Glutamatergic neuron (in vitro differentiated cells): ENCODE results near the gene PCDHA3. TPM values are rescaled to one million over a fixed set of nuclear protein-coding genes. Genes with fewer than 3 reads are reported as not detected.
A peak's percentile ranks its signal among the peaks of the same experiment; 100 is the strongest.
"Not testable (repeated sequence)": the region's sequence is repeated elsewhere in the genome, so short reads cannot be mapped to it uniquely, and the experiment has no call there.

Source experiments
- DNase-seq: peaks from one replicate; pipeline ENCODE4 v3.0.0; 2022
- H3K27ac Mint-ChIP-seq: one replicate; pipeline ENCODE4 v1.8.0; 2020; ENCODE audit warnings: mild to moderate bottlenecking, mixed read lengths, inconsistent platforms; ENCODE audit not compliant: unreplicated experiment
- H3K27me3 Mint-ChIP-seq: one replicate; pipeline ENCODE4 v1.8.0; 2020; ENCODE audit warnings: mild to moderate bottlenecking, moderate library complexity, mixed read lengths, inconsistent platforms; ENCODE audit not compliant: unreplicated experiment
- H3K36me3 Mint-ChIP-seq: one replicate; pipeline ENCODE4 v1.8.0; 2020; ENCODE audit warnings: mild to moderate bottlenecking, mixed read lengths, inconsistent platforms; ENCODE audit not compliant: unreplicated experiment
- H3K4me1 Mint-ChIP-seq: one replicate; pipeline ENCODE4 v1.8.0; 2020; ENCODE audit warnings: mild to moderate bottlenecking, low read depth, mixed read lengths, inconsistent platforms; ENCODE audit not compliant: unreplicated experiment
- H3K4me3 Mint-ChIP-seq: one replicate; pipeline ENCODE4 v1.8.0; 2020; ENCODE audit warnings: mild to moderate bottlenecking, mixed read lengths, inconsistent platforms; ENCODE audit not compliant: unreplicated experiment
- H3K9me3 Mint-ChIP-seq: one replicate; pipeline ENCODE4 v1.8.0; 2020; ENCODE audit warnings: mild to moderate bottlenecking, moderate library complexity, mixed read lengths, inconsistent platforms; ENCODE audit not compliant: unreplicated experiment
- CTCF ChIP-seq: fragments of 200-600 bp; sonication (generic); IDR thresholded peaks from one replicate; pipeline ENCODE4 v1.5.0; 2021; ENCODE audit not compliant: partially characterized antibody, unreplicated experiment
- total RNA-seq: library from RNA; stranded (reverse); fragmentation: NEBNext Ultra II Directional; extraction: Animal tissue kit (Norgen Biotek cat#: 25700); gene quantifications from one replicate; pipeline ENCODE4 v1.2.1, GENCODE V29; 2021; ENCODE audit not compliant: unreplicated experiment

The PCDHA3 gene
- total RNA-seq, 1 donor from 2014 or later, result 17.9 TPM

GRCh38 chr5:140795259-140795641 is 5.6 kb upstream of the PCDHA3 start:
- Mint-ChIP-seq H3K36me3 (peaks cover 27% of the 10 kb centered on the region), H3K4me1 (no peaks in the 10 kb centered on the region), H3K27ac (peak overlapping the region; percentile 97), H3K9me3 (peaks cover 19% of the 10 kb centered on the region), H3K4me3 (peak overlapping the region; percentile 93), H3K27me3 (no peaks in the 10 kb centered on the region)
- DNase-seq, result no peak
- TF ChIP-seq CTCF, result peak; percentile 59

GRCh38 chr5:140796072-140796717 is 4.7 kb upstream of the PCDHA3 start:
- Mint-ChIP-seq H3K9me3 (peaks cover 24% of the 10 kb centered on the region), H3K4me3 (peak overlapping the region; percentile 93), H3K36me3 (peaks cover 34% of the 10 kb centered on the region)
- DNase-seq, H3K4me1 Mint-ChIP-seq, H3K27ac Mint-ChIP-seq, H3K27me3 Mint-ChIP-seq: not testable (repeated sequence)

- Mint-ChIP-seq H3K36me3 (peaks cover 39% of the 10 kb centered on the region), H3K9me3 (peaks cover 26% of the 10 kb centered on the region), H3K27ac (no peak overlapping the region), H3K27me3 (no peaks in the 10 kb centered on the region), H3K4me1 (no peaks in the 10 kb centered on the region), H3K4me3 (no peak overlapping the region)
- no peak for TF ChIP-seq CTCF
- DNase-seq, result no peak
Measured at GRCh38 chr5:140796718-140797095, 4.2 kb upstream of the PCDHA3 start.

- no peaks in the 10 kb centered on the region for H3K27me3 Mint-ChIP-seq
- peak overlapping the region; percentile 59 for H3K27ac Mint-ChIP-seq
- H3K4me3 Mint-ChIP-seq, result peak overlapping the region; percentile 69
- peaks cover 47% of the 10 kb centered on the region for H3K36me3 Mint-ChIP-seq
- H3K9me3 Mint-ChIP-seq, result peaks cover 23% of the 10 kb centered on the region
- DNase-seq, result no peak
- TF ChIP-seq CTCF, result no peak
- H3K4me1 Mint-ChIP-seq, result peaks cover 5% of the 10 kb centered on the region
Measured at GRCh38 chr5:140801494-140801841, 611 bp downstream of the PCDHA3 start.

GRCh38 chr5:140802381-140802780 is 1.5 kb downstream of the PCDHA3 start:
- H3K27ac Mint-ChIP-seq, H3K4me3 Mint-ChIP-seq: not testable (repeated sequence)
- peaks cover 28% of the 10 kb centered on the region for H3K9me3 Mint-ChIP-seq

GRCh38 chr5:140802781-140803271 is 2.0 kb downstream of the PCDHA3 start:
- DNase-seq, result no peak
- no peak overlapping the region for H3K27ac Mint-ChIP-seq
- peaks cover 47% of the 10 kb centered on the region for H3K36me3 Mint-ChIP-seq
- H3K9me3 Mint-ChIP-seq, result peaks cover 32% of the 10 kb centered on the region
- H3K4me3 Mint-ChIP-seq, result no peak overlapping the region
- no peaks in the 10 kb centered on the region for H3K27me3 Mint-ChIP-seq
- TF ChIP-seq CTCF, result no peak
- H3K4me1 Mint-ChIP-seq, result peaks cover 5% of the 10 kb centered on the region

More at GRCh38 chr5:140802381-140802780, 1.5 kb downstream of the PCDHA3 start:
- H3K36me3 Mint-ChIP-seq, result peaks cover 45% of the 10 kb centered on the region
- H3K4me1 Mint-ChIP-seq, H3K27me3 Mint-ChIP-seq, DNase-seq: not testable (repeated sequence)
